DND-41 (cell line): ENCODE data around the gene TMPRSS3.

Experiments
- ATAC-seq: fragments of 200-7000 bp; cut with Tn5 transposase; 3 replicates; pipeline ENCODE4 v1.9.1; 2021; ENCODE audit warnings: low read depth; ENCODE audit not compliant: insufficient read depth
- DNase-seq: peaks from one replicate; pipeline ENCODE4 v3.0.0-alpha.2; 2020
- H2AFZ ChIP-seq: 2 replicates; pipeline ENCODE4 v1.6.0; 2012; ENCODE audit warnings: low read depth, low read length
- H3K27ac ChIP-seq: 2 replicates; pipeline ENCODE4 v1.5.1; 2012; ENCODE audit warnings: low read length, inconsistent platforms
- H3K27me3 ChIP-seq: fragments of 200-600 bp; sonication (generic); 2 replicates; pipeline ENCODE4 v1.6.0; 2012; ENCODE audit warnings: low read length, mild to moderate bottlenecking, inconsistent platforms; ENCODE audit not compliant: insufficient read depth, poor library complexity
- H3K36me3 ChIP-seq: 2 replicates; pipeline ENCODE4 v1.5.1; 2012; ENCODE audit warnings: low read length, inconsistent platforms; ENCODE audit not compliant: insufficient read depth
- H3K4me1 ChIP-seq: 2 replicates; pipeline ENCODE4 v1.5.1; 2012; ENCODE audit warnings: mild to moderate bottlenecking, low read length; ENCODE audit not compliant: insufficient read depth
- H3K4me2 ChIP-seq: 2 replicates; pipeline ENCODE4 v1.6.0; 2012; ENCODE audit warnings: mild to moderate bottlenecking, moderate library complexity, low read length, inconsistent platforms; ENCODE audit not compliant: insufficient read depth
- H3K4me3 ChIP-seq, 2 experiments: fragments of 200-600 bp in 1 of 2; shearing (Covaris generic) in 1 of 2; 2 replicates each; pipeline ENCODE4 v1.5.1; 2012 to 2016; ENCODE audit warnings: inconsistent platforms in 2 of 2, low read length in 2 of 2, mild to moderate bottlenecking in 2 of 2, low read depth in 1 of 2, moderate library complexity in 1 of 2
- H3K79me2 ChIP-seq: 2 replicates; pipeline ENCODE4 v1.6.0; 2012; ENCODE audit warnings: low read length, inconsistent platforms; ENCODE audit not compliant: insufficient read depth
- H3K9ac ChIP-seq: 2 replicates; pipeline ENCODE4 v1.6.0; 2012; ENCODE audit warnings: low read depth, mild to moderate bottlenecking, inconsistent platforms, low read length, moderate library complexity
- H3K9me3 ChIP-seq: 2 replicates; pipeline ENCODE4 v1.5.1; 2012; ENCODE audit warnings: low read length, moderate library complexity, mild to moderate bottlenecking, inconsistent platforms; ENCODE audit not compliant: insufficient read depth, severe bottlenecking
- H4K20me1 ChIP-seq: 2 replicates; pipeline ENCODE4 v1.6.0; 2012; ENCODE audit warnings: low read length; ENCODE audit not compliant: insufficient read depth
- CTCF ChIP-seq: IDR thresholded peaks from 2 replicates; pipeline ENCODE4 v1.5.1; 2012; ENCODE audit warnings: borderline replicate concordance, low read length, moderate library complexity, mild to moderate bottlenecking; ENCODE audit not compliant: poor library complexity, severe bottlenecking; ENCODE audit errors: extremely low read depth
- EZH2 ChIP-seq: IDR thresholded peaks from 3 replicates; pipeline ENCODE4 v1.6.1; 2012; ENCODE audit warnings: borderline replicate concordance, low read depth, mild to moderate bottlenecking, moderate library complexity, low read length, inconsistent platforms; ENCODE audit not compliant: severe bottlenecking

Gene TMPRSS3

DNA sequence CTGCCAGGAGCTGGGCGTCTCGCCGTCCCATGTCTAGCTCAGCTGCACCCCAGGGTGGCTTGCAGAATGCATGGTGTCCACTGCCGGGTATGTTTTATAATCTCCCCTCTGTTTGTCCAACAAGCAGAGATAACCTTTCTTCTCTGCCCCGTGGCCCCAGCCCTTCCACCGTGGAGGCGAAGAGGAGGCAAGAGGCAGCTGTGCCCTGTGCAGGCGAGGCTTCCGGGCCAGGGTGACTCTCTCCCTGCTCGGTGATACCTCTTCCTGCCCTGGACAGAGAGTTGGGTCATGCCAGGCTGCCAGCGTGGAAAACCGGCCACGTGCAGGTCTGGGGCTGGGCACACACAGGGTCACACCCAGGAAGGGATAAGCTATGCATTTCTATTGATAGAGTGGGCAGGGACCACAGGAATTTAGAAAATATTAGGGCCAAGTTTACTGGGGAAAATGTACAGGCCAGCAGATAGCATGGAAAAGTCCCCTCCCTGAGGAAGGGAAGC lies 44.9 kb downstream of the TMPRSS3 start, which contains the start of gene TFF2:
Gene TFF2 (minus strand): TSS at position 68 of the 500 bp plus-strand sequence. CDS start 37 bp downstream, at position 31.
- no peak within 1 kb of the TSS for H2AFZ ChIP-seq
- no peak for TF ChIP-seq EZH2
- no peak for TF ChIP-seq CTCF
- H3K9me3 ChIP-seq: peaks cover 4% of the 10 kb centered on the region
- no peaks in the 10 kb centered on the region for H3K4me1 ChIP-seq
- ATAC-seq (no peak), DNase-seq (no peak)
- H3K27me3 ChIP-seq: no peaks in the 10 kb centered on the region
- H3K4me2 ChIP-seq: no peak within 1 kb of the TSS
- no peak within 1 kb of the TSS for H3K9ac ChIP-seq
- H3K79me2 ChIP-seq: no peaks in the 10 kb centered on the region
- H3K4me3 ChIP-seq: no peak within 1 kb of the TSS
- H3K36me3 ChIP-seq: no peaks in the 10 kb centered on the region
- H4K20me1 ChIP-seq: no peaks in the 10 kb centered on the region
- no peak within 1 kb of the TSS for H3K27ac ChIP-seq

GRCh38 chr21:42350318-42350910 lies 45.4 kb downstream of the TMPRSS3 start:
- Histone ChIP-seq H3K27me3 (no peaks in the 10 kb centered on the region), H3K4me2 (no peak overlapping the region), H3K9ac (no peak overlapping the region), H3K4me3 (no peak overlapping the region), H3K4me1 (no peaks in the 10 kb centered on the region), H3K9me3 (no peaks in the 10 kb centered on the region), H3K79me2 (no peaks in the 10 kb centered on the region), H3K36me3 (no peaks in the 10 kb centered on the region), H2AFZ (no peak overlapping the region), H4K20me1 (no peaks in the 10 kb centered on the region), H3K27ac (no peak overlapping the region)
- TF ChIP-seq CTCF (no peak), EZH2 (no peak)
- DNase-seq (no peak), ATAC-seq (no peak)

- H3K9me3 ChIP-seq: no peaks in the 10 kb centered on the region
- H3K4me3 ChIP-seq: no peak overlapping the region
- no peak overlapping the region for H2AFZ ChIP-seq
- DNase-seq (no peak), ATAC-seq (no peak)
- H3K4me1 ChIP-seq: no peaks in the 10 kb centered on the region
- TF ChIP-seq EZH2 (no peak), CTCF (no peak)
- H4K20me1 ChIP-seq: no peaks in the 10 kb centered on the region
- H3K4me2 ChIP-seq: no peak overlapping the region
- no peaks in the 10 kb centered on the region for H3K27me3 ChIP-seq
- H3K27ac ChIP-seq: no peak overlapping the region
- H3K9ac ChIP-seq: no peak overlapping the region
- H3K36me3 ChIP-seq: no peaks in the 10 kb centered on the region
- H3K79me2 ChIP-seq: no peaks in the 10 kb centered on the region
These were observed 46.2 kb downstream of the TMPRSS3 start for GRCh38 chr21:42349420-42350317.
